Cardiac septum (tissue), 1 donor: Measurements from ENCODE around the gene STAC. TPM values are rescaled to one million over a fixed set of nuclear protein-coding genes. Genes with fewer than 3 reads are reported as not detected.
"Not testable (repeated sequence)": the region's sequence is repeated elsewhere in the genome, so short reads cannot be mapped to it uniquely, and the experiment has no call there.

Experiments used
- DNase-seq: peaks from one replicate; pipeline ENCODE4 v3.0.0-alpha.2; 2020; ENCODE audit warnings: low spot score
- intact Hi-C: fragments of 100-400 bp; cut with DNase I; formaldehyde crosslinking; loops from one replicate; pipeline ENCODE4 v1.14.0; 2022
- total RNA-seq: library from RNA; stranded (reverse); fragmentation: NEBNext Ultra II Directional; extraction: Animal tissue kit (Norgen Biotek cat#: 25700); gene quantifications from one replicate; pipeline ENCODE4 v1.2.1, GENCODE V29; 2021
- donor health status: DM: no; HTN: no; CAD: no.

The STAC gene
- total RNA-seq, 1 donor from 2014 or later: 0.51 TPM

DNA sequence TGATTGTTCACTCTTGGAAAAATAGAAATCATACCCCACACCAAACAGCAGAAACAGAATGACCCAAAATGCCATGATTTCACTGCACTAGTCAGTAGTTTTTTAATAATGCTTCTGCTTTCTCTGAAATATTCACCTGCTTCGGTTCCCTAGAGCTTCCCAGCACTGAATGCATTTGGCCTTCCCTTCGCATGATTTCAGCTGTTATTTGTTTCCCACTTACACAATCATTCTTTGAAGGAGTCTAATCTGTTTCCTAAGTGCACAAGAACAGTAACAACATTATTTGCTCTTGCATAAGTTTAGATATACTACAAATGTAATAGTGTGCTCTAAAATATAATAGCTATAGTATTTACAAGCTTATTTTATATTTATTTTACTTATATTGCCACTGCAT lies 178.7 kb downstream of the STAC start:
- DNase-seq: no peak
- intact Hi-C loops: no loop called here

DNA sequence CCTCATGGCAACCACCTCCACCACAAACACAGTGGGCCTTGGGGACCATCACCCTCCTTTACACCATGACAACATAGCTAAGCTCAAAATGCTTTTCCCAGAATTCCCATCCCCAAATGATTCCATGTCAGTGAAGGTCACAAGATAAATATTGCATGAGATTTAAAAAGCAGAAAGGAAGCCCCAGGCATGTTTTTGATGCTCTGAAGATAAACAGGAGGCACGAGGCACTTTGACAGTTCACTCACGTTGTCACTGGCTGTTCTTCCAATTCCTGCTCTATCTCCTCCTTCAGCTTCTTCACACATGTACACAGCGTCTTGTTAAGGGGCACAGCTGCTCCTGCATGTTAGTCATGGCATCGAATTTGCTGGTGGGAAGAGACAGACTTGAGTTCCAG lies 180.4 kb downstream of the STAC start:
- no peak for DNase-seq
- intact Hi-C loops: no loop called here

DNA sequence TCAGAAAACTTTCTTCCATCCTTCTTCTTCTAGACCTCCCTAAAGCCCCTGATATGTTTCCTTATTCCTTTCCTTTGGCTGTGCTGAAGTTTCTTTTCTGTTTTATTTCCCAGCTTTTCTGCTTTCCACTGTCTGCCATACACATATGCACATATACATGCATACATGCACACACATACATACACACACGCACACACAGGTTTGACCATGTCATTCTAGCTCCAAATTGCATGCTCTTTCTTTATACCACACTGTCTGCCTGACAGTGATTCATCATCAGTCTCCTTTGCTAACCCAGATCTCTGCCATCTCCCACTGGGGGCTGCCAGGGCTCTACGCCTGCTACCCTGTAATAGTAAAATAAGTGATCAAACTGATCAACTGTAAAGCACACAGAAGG lies 181.3 kb downstream of the STAC start:
- no peak for DNase-seq
- intact Hi-C loops: no loop called here

DNA sequence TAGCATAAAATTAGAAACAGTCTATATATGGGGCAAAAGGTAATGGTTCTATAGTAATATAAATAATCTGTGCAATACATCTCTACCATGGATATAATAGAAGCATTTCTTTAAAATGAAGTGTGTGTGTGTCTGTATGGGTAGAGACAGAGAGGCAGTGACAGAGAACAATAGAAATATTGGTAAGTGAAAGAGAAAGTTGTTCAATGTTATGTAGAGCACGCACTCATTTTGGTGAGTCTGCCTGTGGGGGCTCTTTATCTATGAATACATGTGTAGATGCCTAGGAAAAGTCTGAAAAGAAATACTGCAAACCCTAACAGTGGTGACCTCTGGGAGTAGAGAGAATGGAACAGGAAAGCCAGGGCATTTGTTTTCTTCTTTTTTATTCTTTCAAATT lies 182.6 kb downstream of the STAC start:
- DNase-seq: no peak
- intact Hi-C loops: no loop called here

DNA sequence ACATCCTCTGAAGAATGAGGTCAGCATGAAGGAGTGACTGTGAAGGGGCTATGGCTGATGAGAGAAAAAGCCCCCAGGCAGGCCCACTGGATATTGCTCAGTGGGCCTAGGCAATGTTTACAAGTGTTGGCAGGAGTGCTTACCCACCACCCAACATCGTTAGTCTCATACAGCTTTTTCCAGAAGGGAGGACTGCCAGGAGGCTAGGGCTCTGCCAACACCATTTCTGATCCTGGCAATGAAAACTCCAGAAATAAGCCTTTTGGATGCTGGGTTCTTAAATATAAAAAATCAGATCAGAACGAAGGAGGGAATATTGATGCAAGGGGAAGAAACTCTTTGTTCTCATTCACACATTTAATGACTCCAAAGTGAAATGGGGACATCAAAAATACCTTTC lies 194.9 kb downstream of the STAC start:
- intact Hi-C loops: no loop called here
- no peak for DNase-seq

DNA sequence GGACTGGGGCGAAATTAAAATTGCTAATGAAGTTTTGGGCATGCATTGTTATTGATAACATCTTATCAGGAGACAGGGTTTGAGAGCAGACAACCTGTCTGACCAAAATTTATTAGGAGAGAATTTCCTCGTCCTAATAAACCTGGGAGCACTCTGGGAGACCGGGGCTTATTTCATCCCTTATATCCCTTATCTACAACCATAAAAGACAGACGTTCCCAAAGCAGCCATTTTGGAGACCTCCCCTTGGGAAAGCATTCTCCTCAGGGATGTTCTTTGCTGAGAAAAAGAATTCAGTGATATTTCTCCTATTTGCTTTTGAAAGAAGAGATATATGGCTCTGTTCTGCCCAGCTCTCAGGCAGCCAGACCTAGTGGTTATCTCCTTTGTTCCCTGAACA lies 198.1 kb downstream of the STAC start:
- intact Hi-C loops, DNase-seq: not testable (repeated sequence)

DNA sequence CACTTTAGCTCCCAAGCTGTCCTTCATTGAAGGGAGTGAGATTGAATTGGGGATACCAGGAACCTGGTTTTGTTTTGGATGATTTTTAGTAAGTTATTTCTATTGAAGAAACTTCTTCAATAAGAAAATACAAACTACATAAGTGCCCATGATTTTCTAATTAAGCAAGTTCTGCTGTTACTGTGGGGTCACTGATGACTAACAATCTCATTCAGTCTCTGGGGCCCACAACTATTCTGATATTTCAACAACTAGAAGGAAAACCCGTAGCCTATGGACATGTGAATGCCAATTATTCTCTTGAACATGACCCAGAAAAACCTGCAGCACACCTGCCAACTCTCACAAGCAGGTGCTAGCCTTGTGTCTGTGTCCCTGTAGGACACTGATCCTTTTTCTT lies 199.4 kb downstream of the STAC start:
- intact Hi-C loops: no loop called here
- DNase-seq: no peak

DNA sequence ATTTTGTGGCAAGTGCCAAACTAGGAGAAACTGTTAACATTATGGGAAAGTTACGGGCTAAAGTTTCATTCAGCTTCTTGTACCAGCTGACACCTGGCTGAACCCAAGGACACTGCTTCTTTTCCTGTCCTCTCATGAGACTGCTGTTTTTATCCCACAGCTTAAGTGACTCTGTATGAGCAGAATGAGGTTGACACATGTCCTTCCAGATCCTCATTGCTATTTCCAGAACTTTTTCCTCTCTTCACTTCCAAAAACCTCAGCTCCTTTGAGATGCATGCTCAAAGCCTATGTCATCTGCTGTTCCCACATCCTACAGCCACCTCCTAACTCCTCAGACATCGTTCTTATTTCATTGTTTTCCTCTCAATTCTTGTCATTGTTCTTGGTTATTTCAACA lies 200.4 kb downstream of the STAC start:
- no peak for DNase-seq
- intact Hi-C loops: no loop called here

DNA sequence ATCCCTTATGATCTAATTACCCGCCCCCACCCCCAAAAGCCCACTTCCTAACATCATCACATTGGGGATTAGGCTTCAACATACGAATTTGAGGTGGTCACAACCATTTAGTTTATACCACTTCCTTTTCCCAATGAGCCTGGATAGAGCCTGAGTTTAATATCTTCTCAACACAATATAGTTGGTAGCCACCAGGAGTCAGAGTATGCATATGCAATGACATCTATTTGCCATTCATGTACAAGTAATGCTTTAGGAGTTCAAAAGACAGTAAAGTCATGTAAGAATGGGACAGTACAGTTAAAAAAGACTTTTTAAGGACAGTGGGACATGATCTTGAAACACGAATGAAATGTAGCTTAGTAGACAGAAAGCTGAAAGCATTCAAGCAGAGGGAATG lies 211.7 kb downstream of the STAC start:
- DNase-seq: no peak
- intact Hi-C loops: no loop called here

DNA sequence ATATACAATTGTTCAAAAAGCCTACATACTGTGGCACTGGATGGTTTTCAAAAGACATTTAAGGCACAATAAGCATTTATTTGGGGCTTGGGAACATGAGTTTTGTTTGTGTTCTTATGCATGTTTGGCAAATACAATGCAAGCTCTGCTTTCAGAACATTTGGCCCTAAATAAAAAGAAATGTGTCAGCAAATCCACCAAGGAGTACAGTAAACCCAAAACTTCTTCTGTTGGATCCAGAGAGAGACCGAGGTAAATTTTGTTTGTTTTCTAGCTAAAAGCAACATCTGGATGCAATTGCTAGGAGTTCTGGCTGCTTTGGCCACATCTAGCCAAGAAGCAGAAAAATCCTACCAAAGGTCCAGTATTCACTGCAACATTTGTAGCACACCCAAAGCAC lies 215.2 kb downstream of the STAC start:
- intact Hi-C loops: no loop called here

DNA sequence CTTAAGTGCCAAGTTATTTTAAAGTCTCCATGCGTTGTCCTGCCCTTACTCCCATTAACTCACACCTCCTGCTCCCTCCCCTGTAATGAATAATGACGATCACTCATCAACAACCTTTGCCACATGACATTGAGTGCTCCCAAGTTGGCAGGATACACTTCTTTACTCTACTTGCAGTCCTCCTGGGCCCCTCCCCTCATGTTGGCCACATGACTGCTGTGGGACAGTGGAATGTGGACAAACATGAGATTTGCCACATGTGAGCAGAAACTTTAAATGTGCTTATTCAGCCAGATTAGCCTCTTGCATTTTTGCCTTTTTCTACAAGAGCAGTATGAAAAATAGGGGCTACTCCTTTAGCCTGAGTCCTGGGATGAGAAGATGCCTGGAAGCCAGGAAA lies 216.1 kb downstream of the STAC start:
- DNase-seq: no peak
- intact Hi-C loops: no loop called here

More for the DNA sequence above, 215.2 kb downstream of the STAC start:
- no peak for DNase-seq

DNA sequence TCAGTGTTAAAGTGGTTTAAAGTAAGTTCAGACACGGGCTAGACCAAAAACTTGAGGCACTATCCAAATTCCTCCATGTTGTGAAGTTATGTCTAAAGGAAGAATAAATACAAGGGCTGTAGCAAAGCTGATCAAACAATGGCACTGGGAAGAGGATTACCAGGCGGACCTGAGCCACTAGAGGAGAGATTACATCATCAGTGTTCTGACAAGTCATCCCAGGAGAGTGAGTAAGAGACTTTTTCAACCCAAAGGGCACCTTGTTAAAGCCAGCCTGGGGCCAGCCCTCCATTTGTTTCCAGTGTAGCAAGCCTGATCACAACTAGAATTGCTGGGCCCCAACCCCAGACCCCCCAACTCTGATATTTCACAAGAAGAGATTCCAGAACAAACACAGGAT lies 217.1 kb downstream of the STAC start:
- intact Hi-C loops: no loop called here
- DNase-seq: no peak
